ENCODE results near the gene ATP2C2.

Gene ATP2C2

DNA sequence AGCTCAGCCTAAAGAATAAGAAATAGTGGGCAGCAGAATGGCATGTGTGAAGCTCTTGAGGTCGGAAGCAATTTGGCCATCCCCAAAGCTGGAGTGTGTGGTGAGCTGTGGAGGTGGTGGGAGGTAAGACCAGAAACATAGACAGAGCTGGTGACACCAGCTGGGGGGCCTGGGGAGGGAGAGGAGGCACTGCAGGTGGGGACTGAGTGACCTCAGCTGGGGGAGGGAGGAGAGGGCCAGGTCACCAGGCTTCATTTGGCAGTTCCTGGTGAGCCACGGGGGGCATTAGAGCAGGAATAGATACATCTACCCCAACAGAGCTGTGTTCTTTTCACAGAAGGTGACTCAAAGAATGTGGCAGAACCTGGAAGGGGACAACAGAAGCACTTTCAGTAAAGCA lies 41.8 kb upstream of the ATP2C2 start:
- no peak overlapping the region for H2AFZ ChIP-seq (ENCODE audit: low read depth, low read length, severe bottlenecking)
- H3K27me3 ChIP-seq (ENCODE audit: low read length), result no peaks in the 10 kb centered on the region
- H3K9me2 ChIP-seq (replicated peaks; ENCODE audit: insufficient read depth, low read length), result no peaks in the 10 kb centered on the region
- TF ChIP-seq EZH2phosphoT487 (conservative IDR thresholded peaks at IDR 0.05; ENCODE audit: low read length), result no peak
- TF ChIP-seq, protein P1, sequence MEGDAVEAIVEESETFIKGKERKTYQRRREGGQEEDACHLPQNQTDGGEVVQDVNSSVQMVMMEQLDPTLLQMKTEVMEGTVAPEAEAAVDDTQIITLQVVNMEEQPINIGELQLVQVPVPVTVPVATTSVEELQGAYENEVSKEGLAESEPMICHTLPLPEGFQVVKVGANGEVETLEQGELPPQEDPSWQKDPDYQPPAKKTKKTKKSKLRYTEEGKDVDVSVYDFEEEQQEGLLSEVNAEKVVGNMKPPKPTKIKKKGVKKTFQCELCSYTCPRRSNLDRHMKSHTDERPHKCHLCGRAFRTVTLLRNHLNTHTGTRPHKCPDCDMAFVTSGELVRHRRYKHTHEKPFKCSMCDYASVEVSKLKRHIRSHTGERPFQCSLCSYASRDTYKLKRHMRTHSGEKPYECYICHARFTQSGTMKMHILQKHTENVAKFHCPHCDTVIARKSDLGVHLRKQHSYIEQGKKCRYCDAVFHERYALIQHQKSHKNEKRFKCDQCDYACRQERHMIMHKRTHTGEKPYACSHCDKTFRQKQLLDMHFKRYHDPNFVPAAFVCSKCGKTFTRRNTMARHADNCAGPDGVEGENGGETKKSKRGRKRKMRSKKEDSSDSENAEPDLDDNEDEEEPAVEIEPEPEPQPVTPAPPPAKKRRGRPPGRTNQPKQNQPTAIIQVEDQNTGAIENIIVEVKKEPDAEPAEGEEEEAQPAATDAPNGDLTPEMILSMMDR (IDR thresholded peaks at IDR 0.05; ENCODE audit: insufficient read depth, low read length, poor library complexity, severe bottlenecking), result no peak
- no peak overlapping the region for H3K27ac ChIP-seq (ENCODE audit: low read depth, low read length)
- no peak overlapping the region for H3K9ac ChIP-seq (ENCODE audit: low read length)
- H3K4me3 ChIP-seq (ENCODE audit: insufficient read depth, low read length, poor library complexity, severe bottlenecking), result no peak overlapping the region
- no peaks in the 10 kb centered on the region for H3K36me3 ChIP-seq (ENCODE audit: low read length)
- H3F3A ChIP-seq (ENCODE audit: insufficient read depth), result no peaks in the 10 kb centered on the region
- no peaks in the 10 kb centered on the region for H3K9me3 ChIP-seq (ENCODE audit: insufficient read depth, low read length)
- no peak overlapping the region for H3K4me2 ChIP-seq (ENCODE audit: low read depth, low read length, poor library complexity, severe bottlenecking)
- no peaks in the 10 kb centered on the region for H3K79me2 ChIP-seq (ENCODE audit: insufficient read depth, low read length)
- no peaks in the 10 kb centered on the region for H4K20me1 ChIP-seq (ENCODE audit: low read depth, low read length)

DNA sequence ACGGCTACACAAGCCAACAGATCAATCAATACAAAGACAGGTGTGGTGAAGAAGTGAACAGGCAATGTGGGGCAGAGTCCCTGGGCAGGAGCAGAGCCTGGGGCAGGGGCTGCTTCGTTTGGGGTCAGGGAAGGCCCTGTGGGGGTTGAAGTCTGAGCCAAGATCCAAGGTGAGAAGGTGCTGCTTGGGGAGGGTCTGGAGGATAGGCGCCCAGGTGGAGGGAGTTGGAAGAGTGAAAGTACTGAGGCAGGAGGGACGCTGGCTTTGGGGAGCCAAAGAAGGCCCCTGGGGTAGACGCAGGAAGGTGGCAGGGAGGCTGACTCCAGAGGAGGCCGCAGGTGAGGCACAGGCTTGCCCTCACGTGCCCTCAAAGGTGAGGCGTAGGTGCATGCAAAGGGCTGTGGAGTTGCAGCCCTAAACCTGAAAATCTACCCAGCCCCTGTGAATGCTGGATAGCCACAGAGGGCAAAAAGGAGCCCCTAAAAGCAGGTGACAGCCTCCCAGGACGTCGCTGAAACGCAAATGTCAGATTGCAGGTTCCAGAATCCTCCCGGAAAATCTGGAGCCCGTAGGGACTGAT lies 40.3 kb upstream of the ATP2C2 start:
- Histone ChIP-seq H3K9me3 (ENCODE audit: insufficient read depth, low read length) (no peaks in the 10 kb centered on the region), H3K4me3 (ENCODE audit: insufficient read depth, low read length, poor library complexity, severe bottlenecking) (no peak overlapping the region), H3K4me2 (ENCODE audit: low read depth, low read length, poor library complexity, severe bottlenecking) (no peak overlapping the region), H3K9me2 (replicated peaks; ENCODE audit: insufficient read depth, low read length) (no peaks in the 10 kb centered on the region), H3K79me2 (ENCODE audit: insufficient read depth, low read length) (no peaks in the 10 kb centered on the region), H4K20me1 (ENCODE audit: low read depth, low read length) (no peaks in the 10 kb centered on the region), H3K9ac (ENCODE audit: low read length) (no peak overlapping the region), H2AFZ (ENCODE audit: low read depth, low read length, severe bottlenecking) (no peak overlapping the region), H3F3A (ENCODE audit: insufficient read depth) (no peaks in the 10 kb centered on the region), H3K27me3 (ENCODE audit: low read length) (no peaks in the 10 kb centered on the region), H3K27ac (ENCODE audit: low read depth, low read length) (no peak overlapping the region), H3K36me3 (ENCODE audit: low read length) (no peaks in the 10 kb centered on the region)
- no peak for TF ChIP-seq EZH2phosphoT487 (conservative IDR thresholded peaks at IDR 0.05; ENCODE audit: low read length)
- TF ChIP-seq, protein P1 (IDR thresholded peaks at IDR 0.05; ENCODE audit: insufficient read depth, low read length, poor library complexity, severe bottlenecking), result no peak

DNA sequence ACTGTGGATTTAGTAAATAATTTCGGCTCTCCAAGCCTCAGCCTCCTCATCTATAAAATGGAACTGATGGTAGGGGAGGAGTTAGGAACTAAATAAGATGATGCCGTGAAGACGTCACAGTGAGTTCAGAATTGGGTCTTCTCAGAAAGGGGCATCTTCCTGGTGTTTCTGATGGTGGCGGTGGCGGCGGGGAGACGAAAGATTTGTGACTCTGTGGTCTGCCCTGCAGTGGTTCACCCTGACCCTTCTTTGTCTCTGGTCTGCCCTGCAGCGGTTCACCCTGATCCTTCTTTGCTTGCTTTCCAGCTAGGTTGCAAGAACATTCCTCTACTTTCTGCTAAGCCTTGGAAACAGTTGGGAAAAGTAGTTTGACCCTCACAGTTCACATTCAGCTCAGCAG lies 39.3 kb upstream of the ATP2C2 start:
- Histone ChIP-seq H3K4me2 (ENCODE audit: low read depth, low read length, poor library complexity, severe bottlenecking) (no peak overlapping the region), H3K79me2 (ENCODE audit: insufficient read depth, low read length) (no peaks in the 10 kb centered on the region), H4K20me1 (ENCODE audit: low read depth, low read length) (no peaks in the 10 kb centered on the region), H3K9me3 (ENCODE audit: insufficient read depth, low read length) (no peaks in the 10 kb centered on the region), H3K9me2 (replicated peaks; ENCODE audit: insufficient read depth, low read length) (no peaks in the 10 kb centered on the region), H3K27me3 (ENCODE audit: low read length) (no peaks in the 10 kb centered on the region), H3K36me3 (ENCODE audit: low read length) (no peaks in the 10 kb centered on the region), H2AFZ (ENCODE audit: low read depth, low read length, severe bottlenecking) (no peak overlapping the region), H3F3A (ENCODE audit: insufficient read depth) (no peaks in the 10 kb centered on the region), H3K9ac (ENCODE audit: low read length) (no peak overlapping the region), H3K4me3 (ENCODE audit: insufficient read depth, low read length, poor library complexity, severe bottlenecking) (no peak overlapping the region), H3K27ac (ENCODE audit: low read depth, low read length) (no peak overlapping the region)
- TF ChIP-seq, protein P1 (IDR thresholded peaks at IDR 0.05; ENCODE audit: insufficient read depth, low read length, poor library complexity, severe bottlenecking), result no peak
- no peak for TF ChIP-seq EZH2phosphoT487 (conservative IDR thresholded peaks at IDR 0.05; ENCODE audit: low read length)

All from SU-DHL-6 (cell line).